ENCODE measurements around the gene TMEM235.

TMEM235 gene

GRCh38 chr17:78255953-78256706, 24.7 kb downstream of the TMEM235 start:
- no peak for DNase-seq

GRCh38 chr17:78256707-78257591, 25.5 kb downstream of the TMEM235 start:
- no peak for DNase-seq

GRCh38 chr17:78257810-78258322, 26.4 kb downstream of the TMEM235 start:
- DNase-seq, result no peak

GRCh38 chr17:78258323-78259191, 27.1 kb downstream of the TMEM235 start:
- DNase-seq, result peak; percentile 68

- no peak for DNase-seq
Observed at GRCh38 chr17:78259192-78259554, 27.7 kb downstream of the TMEM235 start.

- no peak for DNase-seq
Observed at GRCh38 chr17:78263063-78263735, 31.8 kb downstream of the TMEM235 start.

- DNase-seq, result no peak
Observed at GRCh38 chr17:78263736-78264340, 32.4 kb downstream of the TMEM235 start.

- DNase-seq, result no peak
Observed at GRCh38 chr17:78264590-78264989, 33.2 kb downstream of the TMEM235 start.

- DNase-seq, result no peak
Observed at GRCh38 chr17:78265121-78265520, 33.7 kb downstream of the TMEM235 start.

- no peak for DNase-seq
Observed at GRCh38 chr17:78266231-78266631, 34.8 kb downstream of the TMEM235 start.

GRCh38 chr17:78266771-78267170, 35.3 kb downstream of the TMEM235 start:
- no peak for DNase-seq

GRCh38 chr17:78267253-78268073, 36.0 kb downstream of the TMEM235 start:
- DNase-seq, result no peak

GRCh38 chr17:78268191-78268874, 36.9 kb downstream of the TMEM235 start:
- DNase-seq, result no peak

GRCh38 chr17:78268951-78269905, 37.8 kb downstream of the TMEM235 start:
- no peak for DNase-seq

GRCh38 chr17:78269955-78270381, 38.5 kb downstream of the TMEM235 start:
- DNase-seq, result no peak

- DNase-seq, result no peak
Observed at GRCh38 chr17:78271419-78272170, 40.2 kb downstream of the TMEM235 start.

- peak; percentile 47 for DNase-seq
Observed at GRCh38 chr17:78272181-78272913, 40.9 kb downstream of the TMEM235 start.

- no peak for DNase-seq
Observed at GRCh38 chr17:78272914-78273258, 41.5 kb downstream of the TMEM235 start.
